ENCODE measurements around the gene ADAMTS13. TPM values are rescaled to one million over a fixed set of nuclear protein-coding genes. Genes with fewer than 3 reads are reported as not detected.

The ADAMTS13 gene
- total and polyA plus RNA-seq, 9 of the 15 experiments (the other 6 are each of a cell fraction or from before 2014, with no cell fraction given), result 0.03 to 0.20 (median 0.04) TPM; not detected in 4

- H3K4me2 ChIP-seq (ENCODE audit: insufficient read depth, low read length), result no peak overlapping the region
- no peaks in the 10 kb centered on the region for H3K36me3 ChIP-seq (ENCODE audit: control insufficient read depth, insufficient read depth, low read length)
- intact Hi-C loops (cut with micrococcal nuclease) (no loop called here), in situ Hi-C loops (cut with MboI) (no loop called here)
- no TSS peak for BruUV-seq (replicated peaks)
- no peak for FAIRE-seq
- 26% methylated on average over 4 of the region's 4 CpGs for WGBS (ENCODE audit: insufficient coverage, low coverage, missing lambda C conversion rate)
- no peak for DNase-seq (ENCODE audit: extremely low read depth in 1 of 4, low spot score in 3 of 4)
- no peak overlapping the region for H3K27ac ChIP-seq (ENCODE audit: extremely low read depth, low read depth, low read length)
- H3K79me2 ChIP-seq (ENCODE audit: control insufficient read depth, insufficient read depth, low read length), result peaks cover 9% of the 10 kb centered on the region; the same call in 2 of the 3 replicates
- no peak overlapping the region for H3K9ac ChIP-seq (ENCODE audit: insufficient read depth in 1 of 2, low read depth in 2 of 2, low read length in 2 of 2)
- peaks cover 5% of the 10 kb centered on the region for H3K9me3 ChIP-seq (replicated peaks; ENCODE audit: control insufficient read depth, insufficient read depth, low read depth, low read length)
- no peaks in the 10 kb centered on the region for H3K9me1 ChIP-seq (ENCODE audit: control insufficient read depth, insufficient read depth, low read length)
- peaks cover 0 to 7% of the 10 kb centered on the region in 2 experiments; a peak in 2 of 5 replicates for H3K27me3 ChIP-seq (ENCODE audit: control insufficient read depth in 2 of 2, insufficient read depth in 2 of 2, low read length in 2 of 2)
- H2AFZ ChIP-seq (ENCODE audit: low read depth, low read length), result no peak overlapping the region
- no peak for ATAC-seq
- H4K20me1 ChIP-seq (replicated peaks; ENCODE audit: control insufficient read depth, insufficient read depth, low read length), result no peaks in the 10 kb centered on the region
- no peak for TF ChIP-seq NFATC3 (IDR thresholded peaks at IDR 0.05)
- no peak for TF ChIP-seq ZNF232 (CRISPR knock-in tag; IDR thresholded peaks at IDR 0.05)
- no peak for TF ChIP-seq ERF (CRISPR knock-in tag; IDR thresholded peaks at IDR 0.05)
- no peak for TF ChIP-seq REST (IDR thresholded peaks at IDR 0.05; ENCODE audit: borderline replicate concordance)
- no peak for TF ChIP-seq REST (CRISPR knock-in tag; IDR thresholded peaks at IDR 0.05; ENCODE audit: low read depth)
- TF ChIP-seq MEF2D (tag; conservative IDR thresholded peaks at IDR 0.05; ENCODE audit: low read depth), result no peak
- no peak for TF ChIP-seq MLX (CRISPR knock-in tag; conservative IDR thresholded peaks at IDR 0.05)
- TF ChIP-seq FOXJ3 (CRISPR knock-in tag; IDR thresholded peaks at IDR 0.05), result no peak
- no peak for TF ChIP-seq ILF3 (IDR thresholded peaks at IDR 0.05; ENCODE audit: borderline replicate concordance)
- TF ChIP-seq NELFE (IDR thresholded peaks at IDR 0.05; ENCODE audit: insufficient read depth, insufficient read length), result no peak
- TF ChIP-seq HDAC2 (IDR thresholded peaks at IDR 0.05), result no peak
- TF ChIP-seq CEBPG (CRISPR knock-in tag; IDR thresholded peaks at IDR 0.05), result no peak
- no peak for TF ChIP-seq CEBPG (tag; conservative IDR thresholded peaks at IDR 0.05 in 1 of 2, IDR thresholded peaks at IDR 0.05 in 1 of 2)
- POLR2A ChIA-PET, result interaction anchor here (0.5 to 0.6 kb wide), 2 partner anchors 25 to 319 kb away, joined by 3 read pairs; partner anchors contain the start of gene CEL
- CTCF ChIA-PET (ENCODE audit: low intra/inter-chr PET ratio), result no interaction called here
- peaks cover 11 to 31% of the 10 kb centered on the region in 2 experiments; a peak in 4 of 5 replicates for H3K4me1 ChIP-seq (replicated peaks in 1 of 2; ENCODE audit: control insufficient read depth in 2 of 2, insufficient read depth in 2 of 2, low read length in 2 of 2)
- no peak overlapping the region for H3K4me3 ChIP-seq
Measured at GRCh38 chr9:133380734-133381133, 41.4 kb upstream of the ADAMTS13 start.
